OCI-LY1 (cell line): ENCODE measurements around the gene GRK2.

ENCODE experiments used
- CTCF ChIP-seq: fragments of 200-600 bp; sonication (generic), shearing (Covaris generic); IDR thresholded peaks from 2 replicates; pipeline ENCODE4 v1.5.1; 2017; ENCODE audit warnings: mild to moderate bottlenecking, antibody characterized with exemption, low read length, moderate library complexity, mixed read lengths
- EZH2 ChIP-seq: fragments of 200-600 bp; sonication (generic), shearing (Covaris generic); IDR thresholded peaks from 2 replicates; pipeline ENCODE4 v1.8.0; 2017; ENCODE audit warnings: borderline replicate concordance, mixed run types, mild to moderate bottlenecking, antibody characterized with exemption, low read length, moderate library complexity, mixed read lengths

- TF ChIP-seq CTCF (no peak), EZH2 (no peak)
These were observed 29.6 kb downstream of the GRK2 start for GRCh38 chr11:67295846-67296245.
